Measurements from ENCODE around the gene NPC1L1.

The NPC1L1 gene

DNA sequence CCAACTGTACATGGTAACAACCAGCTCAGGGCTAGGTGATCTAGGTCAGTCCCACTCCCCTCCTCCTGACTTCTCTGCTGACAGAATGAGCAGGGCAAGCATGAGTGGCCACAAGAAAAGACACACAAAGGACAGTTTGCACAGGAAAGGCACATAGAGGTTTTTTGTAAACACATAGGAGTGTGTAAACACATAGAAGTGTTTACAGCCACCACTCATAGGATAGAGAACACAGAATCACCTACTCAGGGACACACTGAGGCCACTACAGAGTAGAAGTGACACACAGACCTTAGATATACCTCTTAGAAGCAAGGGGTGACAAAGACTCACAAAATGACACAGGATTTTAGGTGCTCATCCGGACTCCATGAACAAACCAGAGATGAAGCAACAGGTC lies 69.7 kb downstream of the NPC1L1 start:
- DNase-seq, result no peak

DNA sequence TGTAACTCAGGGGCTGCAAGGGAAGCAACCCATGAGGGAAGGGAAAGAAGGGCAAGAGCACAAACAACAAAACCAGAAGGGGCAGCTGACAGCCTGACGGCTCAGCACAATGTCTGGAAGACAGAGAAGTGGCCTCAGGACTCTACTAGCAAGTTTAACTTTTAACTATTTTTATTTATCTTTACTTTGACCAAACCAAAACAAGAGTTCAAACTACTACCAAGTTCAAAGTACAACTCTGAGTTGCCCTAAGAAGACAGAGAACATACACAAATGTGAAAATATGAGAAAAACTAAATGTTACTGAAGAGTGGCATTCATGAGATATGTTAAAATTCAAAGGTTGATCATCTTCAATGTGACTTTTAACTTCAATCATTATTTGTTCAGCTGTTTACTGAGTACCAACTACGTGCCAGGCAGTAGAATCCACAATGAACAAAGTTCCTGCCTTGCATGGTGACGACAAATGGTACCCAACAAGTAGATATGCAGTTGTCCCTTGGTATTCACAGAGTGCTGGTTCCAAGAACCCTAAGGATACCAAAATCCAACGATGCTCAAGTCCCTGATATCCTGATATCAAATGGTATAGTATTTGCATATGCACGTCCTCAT lies 70.4 kb downstream of the NPC1L1 start:
- no peak for DNase-seq

GRCh38 chr7:44470135-44470479 lies 71.0 kb downstream of the NPC1L1 start:
- no peak for DNase-seq

DNA sequence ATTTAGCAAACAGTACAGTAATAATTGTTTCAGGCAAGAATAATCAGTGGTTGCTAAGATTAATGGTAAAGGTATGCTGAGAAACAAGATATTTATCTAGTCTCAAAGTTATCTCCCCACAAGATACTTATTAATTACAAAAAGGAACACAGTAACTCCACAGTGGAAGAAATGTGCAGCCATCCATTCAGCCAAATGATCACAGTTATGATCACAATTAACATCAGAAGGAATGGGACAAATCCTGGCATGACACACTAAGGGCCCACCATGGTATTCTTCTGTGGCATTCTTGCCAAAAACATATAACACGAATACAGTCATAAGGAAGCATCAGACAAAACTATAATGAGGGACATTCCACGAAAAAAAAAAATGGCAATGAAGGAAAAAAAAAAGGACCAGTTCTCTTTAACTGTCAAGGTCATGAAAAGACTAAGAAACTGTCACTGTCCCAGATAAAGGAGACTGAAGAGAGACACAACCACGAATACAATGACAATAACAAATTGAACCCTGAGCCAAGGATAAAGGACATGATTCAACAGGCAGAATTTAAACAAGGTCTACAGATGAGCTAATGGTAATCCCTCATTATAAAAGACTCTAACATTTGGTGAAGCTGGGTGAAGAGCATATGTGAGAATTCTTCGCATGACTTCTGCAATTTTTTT lies 71.5 kb downstream of the NPC1L1 start:
- no peak for DNase-seq

DNA sequence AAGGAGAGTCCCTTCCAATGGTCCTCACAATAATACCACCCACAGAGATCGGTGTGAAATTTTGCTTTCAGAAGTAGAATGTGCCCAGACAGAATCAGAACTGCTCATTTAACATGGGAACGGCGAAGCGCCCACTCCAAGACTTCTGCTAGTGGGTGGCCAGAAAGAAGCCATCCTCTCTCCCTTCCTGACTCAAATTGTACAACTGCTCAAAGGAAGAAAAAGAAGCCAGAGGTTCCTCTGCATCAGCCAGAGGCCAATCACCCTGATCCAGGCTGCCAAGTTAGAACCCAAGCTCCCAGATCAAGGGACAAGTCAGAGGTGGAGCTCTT lies 73.9 kb downstream of the NPC1L1 start:
- DNase-seq, result no peak

GRCh38 chr7:44466300-44467216 lies 74.6 kb downstream of the NPC1L1 start:
- DNase-seq, result no peak

GRCh38 chr7:44465490-44465889 lies 75.6 kb downstream of the NPC1L1 start:
- no peak for DNase-seq

DNA sequence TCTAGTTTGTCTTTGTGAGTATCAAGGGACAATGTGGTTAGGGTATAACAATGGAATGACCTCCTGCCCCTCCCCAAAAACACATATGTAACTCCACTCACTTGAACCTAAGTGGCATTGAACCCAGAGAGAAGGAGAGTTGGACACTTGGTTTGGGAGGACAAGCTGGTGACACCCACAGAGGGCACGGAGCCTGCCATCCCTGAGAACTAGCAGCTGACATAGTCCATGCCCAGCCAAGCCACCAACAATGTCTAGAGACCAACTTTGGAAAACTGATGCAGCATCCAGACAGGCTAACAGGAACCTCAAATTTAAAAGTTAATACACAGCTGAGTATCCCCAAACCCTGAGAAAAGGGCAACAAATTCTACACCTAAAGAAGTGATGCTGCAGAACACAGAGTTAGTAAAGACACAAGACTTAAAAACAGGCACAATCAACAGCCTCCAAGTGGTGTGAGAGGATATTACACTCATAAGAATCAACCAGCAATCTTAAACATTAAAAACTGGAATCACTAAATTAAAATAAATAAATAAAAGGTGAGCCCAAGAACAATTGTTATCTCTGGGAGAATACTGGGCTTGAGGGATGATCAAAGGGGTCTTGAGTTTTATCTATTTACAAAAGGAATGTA lies 77.8 kb downstream of the NPC1L1 start:
- no peak for DNase-seq

All from activated CD8-positive, alpha-beta memory T cell treated with anti-CD3 and anti-CD28 coated beads, Interleukin-2, amount 50 U/mL, for 48 hours (primary cell).